KBM-7 (cell line): ENCODE data around the gene B3GNT2.
"Not testable (repeated sequence)": the region's sequence is repeated elsewhere in the genome, so short reads cannot be mapped to it uniquely, and the experiment has no call there.

Experiments used
- DNase-seq: peaks from one replicate; pipeline ENCODE4 v3.0.0-alpha.2; 2015
- in situ Hi-C: fragments of 300-500 bp; cut with MboI; formaldehyde crosslinking; loops from 2 replicates; pipeline ENCODE4 v1.14.3; 2020; ENCODE audit warnings: low sequenced_read_pairs, low pct_unique_long_range_greater_than_20kb, mixed read lengths

Gene B3GNT2

DNA sequence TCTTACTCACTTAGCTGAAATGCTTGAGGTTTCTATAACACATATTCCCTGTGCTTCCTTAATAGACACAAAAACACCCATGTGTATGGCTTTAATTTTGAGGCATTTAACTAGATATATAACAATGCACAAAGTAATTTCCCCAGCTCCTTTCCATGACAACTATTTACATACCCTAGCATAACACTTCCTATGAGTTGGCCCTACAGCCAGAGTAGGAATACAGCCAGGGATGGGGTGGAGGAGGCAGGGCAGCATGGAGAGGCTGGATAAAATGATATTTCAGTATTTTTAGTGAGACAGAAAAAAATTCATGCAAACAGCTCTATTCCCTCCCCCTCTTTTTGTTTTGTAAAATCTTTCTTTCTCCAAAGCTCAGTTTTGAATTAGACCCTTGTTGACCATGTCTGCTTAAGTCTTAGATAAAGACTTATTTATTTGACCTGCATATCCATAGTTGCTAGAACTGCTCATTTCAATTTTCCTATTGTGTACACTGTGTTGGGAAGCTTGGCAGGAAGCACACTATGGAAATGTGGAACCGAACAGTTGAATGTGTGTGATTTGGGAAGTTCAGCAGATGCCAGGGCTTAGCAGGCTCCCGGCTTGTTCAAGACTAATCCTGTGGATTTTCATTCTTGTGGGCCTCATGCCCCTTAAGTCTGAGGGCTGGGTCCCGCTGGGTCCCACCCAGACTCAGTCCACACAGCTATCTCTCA, 11.2 kb upstream of the B3GNT2 start:
- DNase-seq = no peak
- in situ Hi-C loops = no loop called here

- no peak for DNase-seq
Observed at GRCh38 chr2:62185475-62186155, 10.3 kb upstream of the B3GNT2 start.

DNA sequence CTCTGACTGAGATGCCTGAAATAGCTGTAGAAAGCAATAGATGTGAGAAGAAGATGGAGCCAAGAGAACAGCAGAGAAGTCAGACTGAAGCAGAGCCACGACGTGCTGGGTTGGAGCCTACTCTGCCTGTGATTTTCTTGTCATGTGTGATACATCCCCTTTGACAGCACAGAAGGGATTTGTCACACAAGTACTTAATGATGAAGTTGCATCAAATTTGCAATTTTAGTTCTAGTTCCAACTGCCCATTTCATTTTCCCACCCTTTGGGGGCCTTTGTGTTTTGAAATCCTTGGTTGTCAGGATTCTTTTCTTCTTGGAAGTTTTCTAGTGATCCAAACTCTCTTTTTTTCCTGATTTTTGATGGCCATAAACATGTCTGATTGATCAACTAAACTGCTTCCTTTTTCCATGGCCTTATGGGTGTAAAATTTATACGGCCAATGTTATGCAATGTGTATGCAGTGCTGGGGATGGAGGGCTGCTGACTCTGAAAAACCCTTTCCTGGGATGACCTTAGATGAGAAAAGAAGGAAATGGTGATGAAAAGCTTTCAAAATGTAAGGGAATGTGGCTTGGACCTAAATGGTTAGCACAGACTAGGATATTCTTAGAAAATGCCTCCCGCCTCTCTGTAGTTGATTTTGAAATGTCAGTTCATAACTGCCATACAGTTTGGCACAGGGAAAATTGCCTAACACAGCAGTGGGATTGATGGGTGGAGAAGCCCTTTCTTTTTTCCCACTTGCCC, 9.6 kb upstream of the B3GNT2 start:
- peak; percentile 70 for DNase-seq
- in situ Hi-C loops = no loop called here

More at GRCh38 chr2:62185475-62186155, 10.3 kb upstream of the B3GNT2 start:
- in situ Hi-C loops = no loop called here

GRCh38 chr2:62187246-62187645, 8.7 kb upstream of the B3GNT2 start:
- DNase-seq = no peak
- in situ Hi-C loops = no loop called here

- no peak for DNase-seq
- in situ Hi-C loops = no loop called here
Observed at GRCh38 chr2:62188416-62188815, 7.5 kb upstream of the B3GNT2 start.

GRCh38 chr2:62189196-62189595, 6.7 kb upstream of the B3GNT2 start:
- in situ Hi-C loops = no loop called here
- DNase-seq = no peak

DNA sequence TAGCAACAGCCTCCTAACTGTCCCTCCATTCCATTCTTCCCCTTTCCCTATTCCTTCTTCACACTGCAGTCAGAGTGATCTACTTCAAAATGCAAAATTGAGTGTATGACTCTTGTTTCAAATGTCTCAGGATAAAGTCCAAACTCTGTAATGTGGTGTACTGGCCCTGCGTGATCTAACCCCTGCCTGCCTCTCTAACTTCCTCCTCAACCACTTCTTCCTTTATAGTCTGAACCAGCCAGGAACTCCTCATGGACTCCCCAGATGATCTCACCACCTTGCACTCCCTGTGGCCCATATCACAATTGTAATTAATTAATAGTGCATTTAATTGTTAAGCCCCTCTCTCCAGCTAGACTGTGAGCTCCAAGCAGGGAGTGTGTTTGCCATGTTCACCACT, 3.1 kb upstream of the B3GNT2 start:
- in situ Hi-C loops = no loop called here
- DNase-seq = peak; percentile 84

DNA sequence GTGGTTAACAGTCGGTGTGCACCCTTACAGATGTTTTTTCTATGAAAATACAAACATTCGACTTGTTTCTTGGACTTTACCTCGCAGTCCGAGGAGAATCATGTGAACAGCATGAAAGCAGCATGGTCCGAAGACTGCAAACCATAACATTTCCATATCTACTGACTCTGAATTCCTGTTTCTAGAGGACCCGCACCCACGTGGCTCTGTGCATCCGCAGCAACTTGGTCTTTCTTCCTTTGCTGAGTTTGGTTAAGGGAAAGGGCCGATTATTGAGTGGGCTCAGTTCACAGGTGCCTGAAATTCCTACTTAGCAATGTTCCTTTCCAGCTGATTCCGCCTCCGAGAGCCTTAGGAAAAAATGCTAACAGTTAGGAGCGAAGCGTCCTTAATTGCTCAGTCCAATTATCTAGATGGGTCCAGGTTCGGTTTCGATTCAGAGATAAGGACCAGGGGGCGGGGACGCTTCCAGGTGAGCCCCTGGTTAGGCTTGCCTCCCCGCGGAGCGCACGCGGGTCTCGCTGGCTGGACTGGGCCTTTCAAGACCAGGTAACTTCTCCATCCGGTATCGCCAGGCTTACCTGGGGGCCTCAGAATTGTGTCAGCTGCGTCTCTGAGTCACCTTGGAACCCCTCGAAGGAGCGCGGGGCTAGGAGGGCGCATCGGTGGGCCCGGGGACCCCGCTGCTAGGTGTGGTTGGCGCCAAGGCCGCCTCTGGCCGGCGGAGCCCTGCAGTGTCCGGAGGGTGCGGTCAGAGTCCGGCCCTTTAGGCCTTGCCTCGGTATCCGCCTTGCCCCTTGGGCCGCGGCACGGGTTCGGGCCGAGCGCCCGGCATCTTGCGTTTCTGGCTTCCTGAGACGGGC, 1.1 kb upstream of the B3GNT2 start:
- DNase-seq = no peak
- in situ Hi-C loops = no loop called here

GRCh38 chr2:62196278-62196901, 475 bp downstream of the B3GNT2 start:
- DNase-seq = peak; percentile 32
- in situ Hi-C loops = no loop called here

DNA sequence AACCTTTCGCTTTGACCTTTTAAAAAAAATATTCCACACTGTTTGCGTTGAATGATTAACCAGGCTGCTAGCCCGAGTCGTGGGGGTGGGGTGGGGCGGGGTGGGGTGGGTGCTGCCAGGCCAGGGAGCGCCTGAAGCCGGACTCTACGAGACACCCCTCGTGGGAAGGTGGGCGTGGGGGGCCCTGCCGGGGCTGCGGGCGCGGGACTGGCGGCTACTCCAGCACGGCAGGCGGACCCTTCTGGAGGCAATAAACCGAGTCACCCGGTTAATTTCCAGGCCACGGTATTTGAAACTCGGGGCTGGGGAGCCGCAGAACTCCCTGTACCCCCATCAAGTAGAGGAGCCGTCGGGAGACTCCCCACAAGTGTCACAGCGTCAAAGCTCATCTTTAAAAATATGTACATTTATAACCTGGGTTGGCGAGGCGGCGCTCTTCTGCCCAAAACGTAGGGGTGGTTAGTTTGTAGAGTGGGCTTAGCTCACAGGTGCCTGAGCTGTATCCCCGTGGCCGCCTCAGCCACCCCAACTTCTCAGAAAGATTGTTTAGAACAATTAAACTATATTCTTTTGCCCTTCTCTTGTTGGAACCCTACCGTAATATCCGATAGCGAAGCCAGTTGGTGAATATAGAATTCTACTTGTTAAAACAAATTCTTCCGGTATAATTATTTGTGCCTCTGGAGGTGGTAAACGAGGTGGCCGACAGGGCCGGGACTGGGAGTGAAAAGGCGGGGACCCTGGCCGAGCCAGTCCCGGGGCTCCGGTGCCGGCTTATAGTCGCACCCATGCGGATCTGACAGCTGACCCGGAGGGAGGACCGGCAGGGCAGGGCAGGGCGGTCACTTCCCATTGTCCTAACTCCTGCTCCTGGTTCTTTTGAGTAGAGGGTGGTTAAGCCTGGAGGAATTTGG, 1.4 kb downstream of the B3GNT2 start:
- in situ Hi-C loops = no loop called here

GRCh38 chr2:62197925-62198633, 2.2 kb downstream of the B3GNT2 start:
- in situ Hi-C loops = no loop called here
- DNase-seq = peak; percentile 57

More for the DNA sequence above, 1.4 kb downstream of the B3GNT2 start:
- DNase-seq = peak; percentile 62

- DNase-seq, in situ Hi-C loops: not testable (repeated sequence)
Observed at GRCh38 chr2:62198854-62199253, 2.9 kb downstream of the B3GNT2 start.

DNA sequence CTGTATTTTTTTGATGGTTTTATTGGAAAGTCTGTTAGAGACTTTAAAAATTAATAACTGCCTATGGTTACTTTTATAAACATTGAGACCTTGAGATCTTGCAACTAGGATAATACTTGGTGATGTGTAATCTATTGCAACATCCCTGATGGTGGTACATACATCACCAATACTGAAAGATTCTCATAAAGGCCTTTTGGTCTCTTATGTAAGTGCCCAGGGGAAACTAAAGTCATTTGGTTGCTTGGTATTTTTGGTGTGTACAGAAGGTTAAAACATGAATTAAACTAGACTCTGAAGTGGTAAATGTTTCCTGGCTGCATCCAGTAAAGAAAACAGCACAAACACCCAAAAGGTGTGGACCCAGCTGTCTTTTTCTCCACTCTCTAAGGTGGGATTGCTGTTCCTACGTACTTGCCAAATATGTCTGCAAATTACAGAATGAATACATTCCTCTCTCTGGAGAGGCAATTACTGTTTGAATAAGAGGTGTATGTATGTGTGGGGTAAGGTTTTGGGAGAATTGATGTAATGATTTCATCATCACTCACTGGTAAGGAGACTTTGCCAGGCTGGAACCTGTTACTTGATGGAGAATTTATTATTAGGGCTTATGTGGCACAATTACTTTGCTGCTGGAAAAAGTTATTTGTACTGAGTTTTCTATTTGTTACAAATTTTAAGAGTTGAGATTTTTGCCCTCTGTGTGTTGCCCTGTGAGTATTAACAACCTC, 3.6 kb downstream of the B3GNT2 start:
- no peak for DNase-seq
- in situ Hi-C loops = loop anchor here (25.0 kb wide), 1 partner anchor 213 kb away; no protein-coding TSS in a partner anchor

DNA sequence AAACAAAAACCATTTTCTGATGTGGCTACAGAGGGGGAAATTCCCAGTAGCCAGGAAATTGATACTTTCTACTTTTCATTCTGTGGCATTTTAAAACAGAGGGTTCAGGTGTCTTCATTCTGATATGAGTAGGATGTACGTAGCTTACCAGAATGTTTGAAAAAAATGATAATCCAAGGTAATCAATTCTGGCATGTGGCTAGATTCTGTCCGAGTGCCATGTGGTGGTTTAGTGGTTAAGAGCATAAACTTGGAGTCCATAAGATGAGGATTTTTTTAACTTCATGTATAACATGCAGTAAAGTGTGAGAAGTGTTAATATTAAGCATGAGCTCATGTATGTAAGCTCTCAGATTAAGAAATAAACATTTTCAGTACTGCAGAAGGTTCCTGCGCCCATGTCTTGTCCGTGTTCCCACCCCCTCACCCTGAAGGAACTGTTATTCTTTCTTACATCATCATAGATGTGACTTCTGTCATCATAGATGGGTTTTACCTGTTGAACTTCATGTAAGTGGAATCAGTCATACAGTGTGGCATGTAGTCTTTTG, 4.5 kb downstream of the B3GNT2 start:
- no peak for DNase-seq
- in situ Hi-C loops = loop anchor here (25.0 kb wide), 1 partner anchor 212 kb away; no protein-coding TSS in a partner anchor

GRCh38 chr2:62200868-62201267, 5.0 kb downstream of the B3GNT2 start:
- in situ Hi-C loops = loop anchor here (25.0 kb wide), 1 partner anchor 211 kb away; no protein-coding TSS in a partner anchor
- DNase-seq = peak; percentile 41

DNA sequence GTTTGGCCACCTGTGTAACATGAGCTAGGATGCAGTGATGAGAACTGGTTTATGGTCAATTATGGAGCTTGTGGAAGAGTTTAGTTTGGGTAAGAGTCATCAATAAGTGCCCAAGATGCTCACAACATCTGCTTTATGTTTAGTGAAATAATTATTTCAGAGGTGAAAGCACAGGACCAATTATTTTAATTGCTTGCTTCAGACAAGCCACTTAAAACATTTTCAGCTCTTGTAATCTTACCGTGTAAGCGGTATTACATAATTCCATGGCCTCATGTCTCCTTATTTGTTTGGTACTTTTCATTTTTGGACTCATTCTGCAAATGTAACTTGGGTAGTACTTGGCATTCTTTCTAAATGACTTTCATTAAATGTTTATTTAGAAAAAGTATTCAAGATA, 5.4 kb downstream of the B3GNT2 start:
- no peak for DNase-seq
- in situ Hi-C loops = loop anchor here (25.0 kb wide), 1 partner anchor 211 kb away; no protein-coding TSS in a partner anchor
